GM19468 (cell line): ENCODE results near the gene LDB2.

Experiments used
- ATAC-seq: cut with Tn5 transposase; IDR thresholded peaks from one replicate; pipeline ENCODE4 v1.9.1; 2021; ENCODE audit warnings: mild to moderate bottlenecking, moderate library complexity, moderate number of reproducible peaks; ENCODE audit not compliant: unreplicated experiment; ENCODE audit errors: extremely low read depth

Gene LDB2

GRCh38 chr4:16846540-16847117 lies 51.8 kb downstream of the LDB2 start:
- no peak for ATAC-seq

- ATAC-seq: no peak
Measured at GRCh38 chr4:16844816-16845586, 53.4 kb downstream of the LDB2 start.

- ATAC-seq: no peak
Measured at GRCh38 chr4:16843831-16844508, 54.5 kb downstream of the LDB2 start.

GRCh38 chr4:16838226-16838875 lies 60.1 kb downstream of the LDB2 start:
- ATAC-seq: no peak

GRCh38 chr4:16837475-16837874 lies 61.0 kb downstream of the LDB2 start:
- ATAC-seq: no peak

DNA sequence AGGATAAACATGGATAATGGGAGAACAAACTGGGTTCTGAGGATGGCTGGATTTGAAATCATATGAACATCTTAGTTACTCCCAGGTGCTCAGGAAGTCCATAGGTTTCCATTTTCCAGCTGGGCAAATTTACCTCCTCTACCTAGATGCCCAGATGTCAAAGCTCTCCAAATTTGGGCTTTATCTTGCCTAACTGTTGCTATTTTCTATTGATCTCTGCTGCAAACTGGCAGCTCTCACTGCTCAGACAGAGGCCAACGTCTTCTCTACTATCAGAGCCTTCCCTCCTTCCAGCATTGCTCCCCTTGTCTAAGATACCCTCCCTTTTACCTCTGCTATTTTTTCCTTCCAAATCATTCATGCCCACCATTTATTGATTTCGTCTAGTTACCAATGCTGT lies 62.1 kb downstream of the LDB2 start:
- no peak for ATAC-seq

- ATAC-seq: no peak
Measured at GRCh38 chr4:16835597-16836247, 62.7 kb downstream of the LDB2 start.

GRCh38 chr4:16834814-16835213 lies 63.6 kb downstream of the LDB2 start:
- no peak for ATAC-seq

- no peak for ATAC-seq
Measured at GRCh38 chr4:16833722-16834121, 64.7 kb downstream of the LDB2 start.

DNA sequence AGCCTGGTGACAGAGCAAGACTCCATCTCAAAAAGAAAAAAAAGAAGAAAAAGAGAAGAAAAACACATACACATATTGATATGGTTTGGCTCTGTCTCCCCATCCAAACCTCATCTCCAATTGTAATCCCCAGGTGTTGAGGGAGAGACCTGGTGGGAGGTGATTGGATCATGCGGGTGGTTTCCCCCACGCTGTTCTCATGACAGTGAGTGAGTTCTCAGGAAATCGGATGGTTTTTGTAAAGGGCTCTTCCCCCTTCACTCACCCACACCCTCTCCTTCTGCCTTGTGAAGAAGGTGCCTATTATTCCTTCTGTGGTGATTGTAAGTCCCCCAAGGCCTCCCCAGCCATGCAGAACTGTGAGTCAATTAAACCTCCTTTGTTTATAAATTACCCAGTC lies 68.4 kb downstream of the LDB2 start:
- no peak for ATAC-seq

DNA sequence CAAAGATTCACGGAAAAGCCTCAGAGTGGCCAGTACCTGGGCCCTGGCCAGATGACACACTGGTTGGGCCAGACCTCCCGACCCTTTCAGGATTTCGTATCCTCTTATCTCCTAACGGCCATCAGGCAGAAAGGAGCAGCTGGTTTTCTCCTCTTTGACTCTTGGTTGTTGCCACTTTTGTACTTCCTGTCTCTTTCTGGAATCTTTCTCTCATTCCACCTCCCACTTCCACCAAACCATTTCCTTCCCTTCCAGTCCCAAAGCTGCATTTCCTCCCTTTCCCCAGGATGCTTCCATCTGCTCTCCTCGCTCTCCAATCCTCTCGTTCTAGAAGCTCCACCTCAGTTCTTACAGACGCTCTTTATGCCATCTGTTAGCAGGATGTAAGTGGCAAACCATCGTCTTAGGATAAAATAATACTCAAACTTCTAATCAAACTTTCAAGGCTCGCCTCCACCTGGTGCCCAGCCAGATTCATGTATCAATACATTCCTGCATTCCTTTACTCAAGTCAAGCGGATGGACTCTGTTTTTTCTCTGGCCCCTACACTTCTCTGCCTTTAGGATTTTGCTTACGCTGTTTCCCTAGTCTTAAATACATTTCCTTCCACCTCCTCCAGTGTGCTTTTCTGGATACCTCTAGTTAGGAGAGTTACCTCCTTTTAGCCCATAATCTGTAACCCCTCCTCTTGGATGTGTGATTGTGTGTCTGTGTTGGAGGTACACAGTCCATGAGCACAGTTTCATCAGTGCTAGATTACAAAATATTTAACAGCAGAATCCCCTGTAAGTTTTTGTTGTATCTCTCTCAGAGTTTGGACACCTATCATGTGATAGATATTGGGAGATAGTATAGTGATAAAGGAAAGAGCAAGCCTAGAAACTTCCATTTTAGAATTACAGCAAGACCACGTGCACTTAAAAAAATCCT lies 70.4 kb downstream of the LDB2 start:
- ATAC-seq: no peak

DNA sequence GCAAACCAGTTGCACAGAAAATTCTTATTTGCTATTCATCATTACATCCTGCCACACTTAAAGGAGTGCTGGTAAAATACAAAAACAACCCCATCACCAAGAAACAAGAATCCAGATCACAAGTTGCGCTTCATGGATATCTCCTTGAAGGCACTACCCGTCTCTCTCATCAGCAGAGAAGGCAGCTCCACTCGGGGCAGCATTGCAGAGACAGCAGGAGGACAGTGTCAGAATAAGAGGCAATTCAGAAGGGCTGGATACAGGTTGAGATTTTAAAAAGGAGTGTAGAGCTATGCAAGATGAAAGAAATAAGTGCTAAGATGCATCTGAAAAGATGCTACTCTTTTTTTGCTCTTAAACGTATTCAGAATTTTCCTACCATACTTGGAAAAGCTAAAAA lies 71.4 kb downstream of the LDB2 start:
- no peak for ATAC-seq

- no peak for ATAC-seq
Measured at GRCh38 chr4:16826406-16826910, 72.0 kb downstream of the LDB2 start.

DNA sequence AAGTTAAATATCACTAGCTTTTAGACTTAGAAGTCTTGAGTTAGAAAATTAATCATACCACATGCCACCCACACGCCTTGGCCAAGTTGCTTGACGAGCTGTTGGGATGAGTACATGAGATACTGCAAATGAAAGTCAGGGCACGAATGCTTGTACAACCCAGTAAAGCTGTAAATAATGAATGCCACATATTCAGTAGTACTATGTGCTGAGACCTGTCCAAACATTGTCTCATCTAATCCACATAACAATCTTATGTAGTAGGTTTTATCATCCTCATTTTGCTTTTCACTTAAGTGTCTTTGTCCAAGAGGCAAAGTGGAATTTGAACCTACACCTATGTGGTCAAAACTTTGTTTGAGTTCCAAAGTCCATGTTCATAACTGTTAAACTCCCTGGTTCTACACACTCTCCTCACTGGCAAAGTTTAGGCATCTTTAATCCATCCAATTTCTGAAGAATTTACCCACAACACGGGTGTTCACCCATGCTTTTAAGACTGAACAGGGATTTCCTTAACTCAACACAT lies 74.1 kb downstream of the LDB2 start:
- ATAC-seq: no peak

GRCh38 chr4:16820329-16820728 lies 78.1 kb downstream of the LDB2 start:
- ATAC-seq: no peak

DNA sequence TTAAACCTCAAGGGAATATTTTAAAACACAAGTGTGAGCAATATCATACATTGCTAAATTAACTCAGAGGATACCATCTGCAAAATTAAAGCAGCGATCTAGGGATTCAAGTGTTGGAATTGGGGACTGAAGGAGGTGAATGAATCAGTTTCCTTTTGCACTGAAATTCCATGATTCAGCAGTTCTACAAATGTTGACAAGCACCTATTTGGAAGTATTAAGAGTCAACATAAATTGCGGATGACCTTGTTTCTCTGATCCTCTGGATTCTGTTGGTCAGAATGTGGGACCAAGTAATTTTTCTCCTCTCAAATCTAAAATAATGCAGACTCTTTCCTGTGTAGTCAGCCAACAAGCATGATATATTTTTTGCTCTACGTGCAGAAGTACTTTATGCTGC lies 78.8 kb downstream of the LDB2 start:
- ATAC-seq: no peak

DNA sequence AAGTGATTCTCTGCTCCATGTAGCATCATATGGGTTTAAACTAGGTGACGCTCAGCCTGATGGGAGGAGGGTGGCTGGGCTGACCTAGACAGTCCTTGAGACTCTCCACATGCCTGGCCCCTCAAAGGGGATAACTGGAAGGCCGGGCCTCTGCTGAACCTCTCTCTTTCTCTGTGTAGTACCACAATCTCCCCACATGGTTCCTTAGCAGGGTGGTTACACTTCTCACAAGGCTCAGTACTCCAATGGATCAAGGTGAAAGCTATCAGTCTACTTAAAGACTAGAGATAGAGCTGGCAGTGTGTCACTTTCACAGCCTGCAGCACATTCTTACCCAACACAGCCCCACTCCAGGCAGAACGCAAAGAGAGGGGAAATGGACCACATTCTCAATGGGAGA lies 80.4 kb downstream of the LDB2 start:
- no peak for ATAC-seq

DNA sequence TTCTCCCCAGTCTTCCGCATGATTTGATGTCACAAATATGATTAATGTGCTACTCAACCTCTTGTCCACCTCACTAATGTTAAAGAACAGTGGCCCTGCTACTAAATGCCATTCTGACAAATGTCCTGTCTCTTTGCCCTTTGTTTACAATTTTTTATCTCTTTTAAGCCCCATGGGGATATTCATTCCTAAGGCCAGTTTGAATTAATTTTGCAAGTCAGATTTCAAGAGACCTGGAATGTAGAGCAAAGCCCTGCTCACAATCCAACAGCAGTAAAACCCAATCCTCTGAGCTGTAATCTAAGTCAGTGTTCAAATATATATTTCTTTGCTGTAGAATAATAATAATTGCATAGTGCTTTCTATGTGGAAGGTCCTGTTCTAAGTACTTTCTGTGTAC lies 81.2 kb downstream of the LDB2 start:
- ATAC-seq: no peak

- ATAC-seq: no peak
Measured at GRCh38 chr4:16814361-16814760, 84.1 kb downstream of the LDB2 start.
